WTC11 (cell line): ENCODE data around the gene GRM1. TPM values are rescaled to one million over a fixed set of nuclear protein-coding genes. Genes with fewer than 3 reads are reported as not detected.

Experiments used
- ATAC-seq: fragments of 200-7000 bp; cut with Tn5 transposase; 2 replicates; pipeline ENCODE4 v1.10.0; 2021; ENCODE audit warnings: mild to moderate bottlenecking, moderate library complexity
- CTCF ChIA-PET: fragments of 300-600 bp; sonication (Branson Sonifier 250); formaldehyde crosslinking; loops from one replicate; lab custom pipeline; 2021; ENCODE audit warnings: antibody characterized with exemption; lab: Charles Lee
- POLR2A ChIA-PET: fragments of 350-600 bp; sonication (Branson Sonifier 250); formaldehyde crosslinking; loops from one replicate; lab custom pipeline; 2021; ENCODE audit warnings: antibody characterized with exemption; lab: Charles Lee
- DNase-seq: peaks from one replicate; pipeline ENCODE4 v3.0.0; 2021; ENCODE audit warnings: low spot score
- H3K27ac Mint-ChIP-seq: 2 replicates; pipeline ENCODE4 v1.8.0; 2021; ENCODE audit warnings: mixed read lengths
- H3K27me3 Mint-ChIP-seq: 2 replicates; pipeline ENCODE4 v1.8.0; 2021; ENCODE audit warnings: low read depth, mild to moderate bottlenecking, moderate library complexity, mixed read lengths
- H3K36me3 Mint-ChIP-seq: 2 replicates; pipeline ENCODE4 v1.8.0; 2021; ENCODE audit warnings: mixed read lengths
- H3K4me1 Mint-ChIP-seq: 2 replicates; pipeline ENCODE4 v1.8.0; 2022; ENCODE audit warnings: mixed read lengths
- H3K4me3 Mint-ChIP-seq: 2 replicates; pipeline ENCODE4 v1.8.0; 2021; ENCODE audit warnings: mild to moderate bottlenecking, moderate library complexity, mixed read lengths
- H3K9me3 Mint-ChIP-seq: 2 replicates; pipeline ENCODE4 v1.8.0; 2021; ENCODE audit warnings: mixed read lengths
- ELF4 ChIP-seq: sonication (generic); formaldehyde crosslinking; IDR thresholded peaks from 2 replicates; pipeline ENCODE4 v1.8.1; 2022; ENCODE audit warnings: low read depth, mild to moderate bottlenecking, moderate library complexity, missing genetic modification reagents
- GABPB1 ChIP-seq: sonication (generic); formaldehyde crosslinking; IDR thresholded peaks from 2 replicates; pipeline ENCODE4 v1.8.1; 2023; ENCODE audit warnings: mild to moderate bottlenecking, missing genetic modification reagents
- JUN ChIP-seq: sonication (generic); formaldehyde crosslinking; IDR thresholded peaks from 2 replicates; pipeline ENCODE4 v1.8.0; 2023; ENCODE audit warnings: mild to moderate bottlenecking, missing genetic modification reagents
- KAT7 ChIP-seq: sonication (generic); formaldehyde crosslinking; IDR thresholded peaks from 2 replicates; pipeline ENCODE4 v1.8.1; 2023; ENCODE audit warnings: missing genetic modification reagents, mild to moderate bottlenecking, borderline replicate concordance
- MYBL2 ChIP-seq: sonication (generic); formaldehyde crosslinking; IDR thresholded peaks from 2 replicates; pipeline ENCODE4 v1.8.1; 2023; ENCODE audit warnings: mild to moderate bottlenecking, moderate library complexity, missing genetic modification reagents
- NFE2L1 ChIP-seq: sonication (generic); formaldehyde crosslinking; IDR thresholded peaks from 2 replicates; pipeline ENCODE4 v1.8.1; 2023; ENCODE audit warnings: missing genetic modification reagents
- RORB ChIP-seq: fragments of 250-450 bp; sonication (Bioruptor Pico); IDR thresholded peaks from 2 replicates; pipeline ENCODE4 v1.9.0; 2021; ENCODE audit warnings: mild to moderate bottlenecking
- SMAD3 ChIP-seq: sonication (generic); formaldehyde crosslinking; IDR thresholded peaks from 2 replicates; pipeline ENCODE4 v1.8.0; 2022; ENCODE audit warnings: missing genetic modification reagents, mild to moderate bottlenecking, borderline replicate concordance
- TEAD4 ChIP-seq: sonication (generic); formaldehyde crosslinking; IDR thresholded peaks from 2 replicates; pipeline ENCODE4 v1.8.0; 2022; ENCODE audit warnings: mild to moderate bottlenecking, missing genetic modification reagents
- ZBTB21 ChIP-seq: sonication (generic); formaldehyde crosslinking; IDR thresholded peaks from 2 replicates; pipeline ENCODE4 v1.8.1; 2023; ENCODE audit warnings: mild to moderate bottlenecking, missing genetic modification reagents, borderline replicate concordance
- ZNF232 ChIP-seq: sonication (generic); formaldehyde crosslinking; IDR thresholded peaks from 2 replicates; pipeline ENCODE4 v1.8.0; 2022; ENCODE audit warnings: mild to moderate bottlenecking, missing genetic modification reagents
- ZNF263 ChIP-seq: sonication (generic); formaldehyde crosslinking; IDR thresholded peaks from 2 replicates; pipeline ENCODE4 v1.8.1; 2022; ENCODE audit warnings: low read depth, mild to moderate bottlenecking, moderate library complexity, missing genetic modification reagents
- total RNA-seq: library from RNA; stranded (reverse); gene quantifications from 3 replicates; pipeline ENCODE4 v1.2.3, GENCODE V29; 2021
- TF ChIP-seq, protein P1 (sequence below): sonication (generic); formaldehyde crosslinking; IDR thresholded peaks from 2 replicates; pipeline ENCODE4 v1.8.1; 2023; ENCODE audit warnings: mild to moderate bottlenecking, missing genetic modification reagents
- TF ChIP-seq, protein P2 (sequence below): fragments of 250-450 bp; sonication (Bioruptor Pico); IDR thresholded peaks from 2 replicates; pipeline ENCODE4 v1.9.0; 2021; ENCODE audit warnings: moderate library complexity, mild to moderate bottlenecking, inconsistent platforms, borderline replicate concordance
- TF ChIP-seq, protein P3 (sequence below): sonication (generic); formaldehyde crosslinking; IDR thresholded peaks from 2 replicates; pipeline ENCODE4 v1.8.1; 2022; ENCODE audit warnings: low read depth, missing genetic modification reagents, borderline replicate concordance
- TF ChIP-seq, protein P4 (sequence below): fragments of 250-450 bp; sonication (Bioruptor Pico); IDR thresholded peaks from 2 replicates; pipeline ENCODE4 v1.8.0; 2021; ENCODE audit warnings: mild to moderate bottlenecking
- TF ChIP-seq, protein P5 (sequence below): sonication (generic); formaldehyde crosslinking; IDR thresholded peaks from 2 replicates; pipeline ENCODE4 v1.8.1; 2023; ENCODE audit warnings: mild to moderate bottlenecking, missing genetic modification reagents
- TF ChIP-seq, protein P6 (sequence below): fragments of 200-600 bp; IDR thresholded peaks from 2 replicates; pipeline ENCODE4 v1.8.0; 2022; ENCODE audit warnings: antibody characterized with exemption
- TF ChIP-seq, protein P7 (sequence below): sonication (generic); formaldehyde crosslinking; IDR thresholded peaks from 2 replicates; pipeline ENCODE4 v1.8.1; 2023; ENCODE audit warnings: mild to moderate bottlenecking, moderate library complexity, missing genetic modification reagents
- TF ChIP-seq, protein P8 (sequence below): fragments of 250-450 bp; sonication (Bioruptor Pico); IDR thresholded peaks from 2 replicates; pipeline ENCODE4 v1.9.0; 2021; ENCODE audit warnings: mild to moderate bottlenecking, borderline replicate concordance

Gene GRM1
- total RNA-seq, 1 experiment from 2014 or later = 0.46 TPM

DNA sequence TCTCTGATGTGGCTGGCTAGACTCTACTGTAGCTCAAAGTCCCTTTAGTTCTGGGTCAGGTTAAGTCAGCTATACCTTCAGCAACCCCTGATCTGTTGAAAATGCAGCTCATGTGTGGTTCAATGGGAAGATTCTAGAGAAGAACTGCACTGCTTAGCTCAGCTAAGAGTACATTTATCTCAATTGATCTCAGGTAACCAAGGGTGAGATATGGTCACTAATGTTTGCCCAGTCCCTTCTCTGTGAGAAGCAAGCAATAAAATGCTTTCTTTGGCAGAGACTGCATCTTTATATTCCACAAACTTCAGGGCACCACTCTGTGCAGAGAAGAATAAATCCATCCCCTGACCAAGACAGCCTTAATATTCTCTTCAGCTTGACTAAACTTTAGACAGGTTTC lies 274.1 kb downstream of the GRM1 start (continued):
- TF ChIP-seq JUN (CRISPR knock-in tag) (no peak), MYBL2 (CRISPR knock-in tag) (no peak), GABPB1 (no peak), ZBTB21 (CRISPR knock-in tag) (no peak), ELF4 (CRISPR knock-in tag) (no peak), ZNF232 (CRISPR knock-in tag) (no peak), SMAD3 (CRISPR knock-in tag) (no peak), NFE2L1 (CRISPR knock-in tag) (no peak)
- TF ChIP-seq, protein P1, sequence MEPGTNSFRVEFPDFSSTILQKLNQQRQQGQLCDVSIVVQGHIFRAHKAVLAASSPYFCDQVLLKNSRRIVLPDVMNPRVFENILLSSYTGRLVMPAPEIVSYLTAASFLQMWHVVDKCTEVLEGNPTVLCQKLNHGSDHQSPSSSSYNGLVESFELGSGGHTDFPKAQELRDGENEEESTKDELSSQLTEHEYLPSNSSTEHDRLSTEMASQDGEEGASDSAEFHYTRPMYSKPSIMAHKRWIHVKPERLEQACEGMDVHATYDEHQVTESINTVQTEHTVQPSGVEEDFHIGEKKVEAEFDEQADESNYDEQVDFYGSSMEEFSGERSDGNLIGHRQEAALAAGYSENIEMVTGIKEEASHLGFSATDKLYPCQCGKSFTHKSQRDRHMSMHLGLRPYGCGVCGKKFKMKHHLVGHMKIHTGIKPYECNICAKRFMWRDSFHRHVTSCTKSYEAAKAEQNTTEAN (CRISPR knock-in tag) = no peak
- TF ChIP-seq, protein P2, sequence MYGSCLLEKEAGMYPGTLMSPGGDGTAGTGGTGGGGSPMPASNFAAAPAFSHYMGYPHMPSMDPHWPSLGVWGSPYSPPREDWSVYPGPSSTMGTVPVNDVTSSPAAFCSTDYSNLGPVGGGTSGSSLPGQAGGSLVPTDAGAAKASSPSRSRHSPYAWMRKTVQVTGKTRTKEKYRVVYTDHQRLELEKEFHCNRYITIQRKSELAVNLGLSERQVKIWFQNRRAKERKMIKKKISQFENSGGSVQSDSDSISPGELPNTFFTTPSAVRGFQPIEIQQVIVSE = no peak

DNA sequence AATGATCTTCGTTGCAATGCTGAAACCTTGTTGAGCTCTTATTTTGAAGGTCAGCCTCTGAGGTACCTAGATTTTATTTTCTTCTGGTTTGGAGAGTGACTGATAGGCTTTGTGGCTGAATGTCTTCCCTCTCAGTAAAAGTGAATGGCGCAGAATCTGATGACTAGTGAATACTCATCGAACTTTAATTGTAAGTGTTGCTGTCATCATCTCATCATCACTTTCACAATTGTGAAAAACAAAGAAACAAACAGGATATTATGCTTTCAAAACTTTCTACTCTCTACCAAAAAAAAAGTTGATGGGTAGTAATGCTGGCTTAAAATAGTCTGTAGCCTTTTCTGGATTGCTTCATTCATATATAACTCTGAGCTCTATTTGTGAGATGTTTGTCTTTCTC lies 275.3 kb downstream of the GRM1 start:
- Mint-ChIP-seq H3K27ac (no peak overlapping the region), H3K4me1 (peaks cover 11% of the 10 kb centered on the region), H3K4me3 (no peak overlapping the region), H3K36me3 (no peaks in the 10 kb centered on the region), H3K27me3 (no peaks in the 10 kb centered on the region), H3K9me3 (no peaks in the 10 kb centered on the region)
- ATAC-seq (no peak), DNase-seq (no peak)
- CTCF ChIA-PET = no interaction called here
- POLR2A ChIA-PET = no interaction called here
- TF ChIP-seq TEAD4 (no peak), SMAD3 (CRISPR knock-in tag) (no peak)
- TF ChIP-seq, protein P3, sequence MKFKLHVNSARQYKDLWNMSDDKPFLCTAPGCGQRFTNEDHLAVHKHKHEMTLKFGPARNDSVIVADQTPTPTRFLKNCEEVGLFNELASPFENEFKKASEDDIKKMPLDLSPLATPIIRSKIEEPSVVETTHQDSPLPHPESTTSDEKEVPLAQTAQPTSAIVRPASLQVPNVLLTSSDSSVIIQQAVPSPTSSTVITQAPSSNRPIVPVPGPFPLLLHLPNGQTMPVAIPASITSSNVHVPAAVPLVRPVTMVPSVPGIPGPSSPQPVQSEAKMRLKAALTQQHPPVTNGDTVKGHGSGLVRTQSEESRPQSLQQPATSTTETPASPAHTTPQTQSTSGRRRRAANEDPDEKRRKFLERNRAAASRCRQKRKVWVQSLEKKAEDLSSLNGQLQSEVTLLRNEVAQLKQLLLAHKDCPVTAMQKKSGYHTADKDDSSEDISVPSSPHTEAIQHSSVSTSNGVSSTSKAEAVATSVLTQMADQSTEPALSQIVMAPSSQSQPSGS (CRISPR knock-in tag) = no peak

DNA sequence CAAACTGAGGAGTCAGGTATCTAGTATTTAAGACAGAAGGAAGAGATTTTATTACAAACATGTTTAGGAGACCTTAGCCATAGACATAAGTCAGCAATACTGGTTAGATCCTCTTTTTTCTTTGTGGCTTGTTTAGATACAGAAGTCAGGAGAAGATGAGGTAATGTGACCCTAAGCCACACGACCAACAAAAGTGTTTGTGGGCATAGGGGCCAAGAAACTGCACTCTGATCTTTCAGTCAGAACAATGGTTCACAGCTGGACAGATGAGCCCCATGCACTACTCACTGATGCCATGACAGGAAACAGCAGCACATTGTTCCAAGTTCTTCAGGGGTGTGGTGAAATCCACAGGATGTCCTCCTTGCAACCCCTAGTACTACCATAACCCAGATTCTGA lies 276.2 kb downstream of the GRM1 start:
- Mint-ChIP-seq H3K27ac (no peak overlapping the region), H3K4me3 (no peak overlapping the region), H3K36me3 (no peaks in the 10 kb centered on the region), H3K9me3 (no peaks in the 10 kb centered on the region), H3K4me1 (peaks cover 11% of the 10 kb centered on the region), H3K27me3 (no peaks in the 10 kb centered on the region)
- no peak for ATAC-seq
- ChIA-PET CTCF (no interaction called here), POLR2A (no interaction called here)
- no peak for DNase-seq
- TF ChIP-seq ZNF232 (CRISPR knock-in tag) = no peak
- TF ChIP-seq, protein P4, sequence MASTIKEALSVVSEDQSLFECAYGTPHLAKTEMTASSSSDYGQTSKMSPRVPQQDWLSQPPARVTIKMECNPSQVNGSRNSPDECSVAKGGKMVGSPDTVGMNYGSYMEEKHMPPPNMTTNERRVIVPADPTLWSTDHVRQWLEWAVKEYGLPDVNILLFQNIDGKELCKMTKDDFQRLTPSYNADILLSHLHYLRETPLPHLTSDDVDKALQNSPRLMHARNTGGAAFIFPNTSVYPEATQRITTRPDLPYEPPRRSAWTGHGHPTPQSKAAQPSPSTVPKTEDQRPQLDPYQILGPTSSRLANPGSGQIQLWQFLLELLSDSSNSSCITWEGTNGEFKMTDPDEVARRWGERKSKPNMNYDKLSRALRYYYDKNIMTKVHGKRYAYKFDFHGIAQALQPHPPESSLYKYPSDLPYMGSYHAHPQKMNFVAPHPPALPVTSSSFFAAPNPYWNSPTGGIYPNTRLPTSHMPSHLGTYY = no peak
- TF ChIP-seq, protein P5, sequence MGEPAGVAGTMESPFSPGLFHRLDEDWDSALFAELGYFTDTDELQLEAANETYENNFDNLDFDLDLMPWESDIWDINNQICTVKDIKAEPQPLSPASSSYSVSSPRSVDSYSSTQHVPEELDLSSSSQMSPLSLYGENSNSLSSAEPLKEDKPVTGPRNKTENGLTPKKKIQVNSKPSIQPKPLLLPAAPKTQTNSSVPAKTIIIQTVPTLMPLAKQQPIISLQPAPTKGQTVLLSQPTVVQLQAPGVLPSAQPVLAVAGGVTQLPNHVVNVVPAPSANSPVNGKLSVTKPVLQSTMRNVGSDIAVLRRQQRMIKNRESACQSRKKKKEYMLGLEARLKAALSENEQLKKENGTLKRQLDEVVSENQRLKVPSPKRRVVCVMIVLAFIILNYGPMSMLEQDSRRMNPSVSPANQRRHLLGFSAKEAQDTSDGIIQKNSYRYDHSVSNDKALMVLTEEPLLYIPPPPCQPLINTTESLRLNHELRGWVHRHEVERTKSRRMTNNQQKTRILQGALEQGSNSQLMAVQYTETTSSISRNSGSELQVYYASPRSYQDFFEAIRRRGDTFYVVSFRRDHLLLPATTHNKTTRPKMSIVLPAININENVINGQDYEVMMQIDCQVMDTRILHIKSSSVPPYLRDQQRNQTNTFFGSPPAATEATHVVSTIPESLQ (CRISPR knock-in tag) = no peak
- TF ChIP-seq, protein P6, sequence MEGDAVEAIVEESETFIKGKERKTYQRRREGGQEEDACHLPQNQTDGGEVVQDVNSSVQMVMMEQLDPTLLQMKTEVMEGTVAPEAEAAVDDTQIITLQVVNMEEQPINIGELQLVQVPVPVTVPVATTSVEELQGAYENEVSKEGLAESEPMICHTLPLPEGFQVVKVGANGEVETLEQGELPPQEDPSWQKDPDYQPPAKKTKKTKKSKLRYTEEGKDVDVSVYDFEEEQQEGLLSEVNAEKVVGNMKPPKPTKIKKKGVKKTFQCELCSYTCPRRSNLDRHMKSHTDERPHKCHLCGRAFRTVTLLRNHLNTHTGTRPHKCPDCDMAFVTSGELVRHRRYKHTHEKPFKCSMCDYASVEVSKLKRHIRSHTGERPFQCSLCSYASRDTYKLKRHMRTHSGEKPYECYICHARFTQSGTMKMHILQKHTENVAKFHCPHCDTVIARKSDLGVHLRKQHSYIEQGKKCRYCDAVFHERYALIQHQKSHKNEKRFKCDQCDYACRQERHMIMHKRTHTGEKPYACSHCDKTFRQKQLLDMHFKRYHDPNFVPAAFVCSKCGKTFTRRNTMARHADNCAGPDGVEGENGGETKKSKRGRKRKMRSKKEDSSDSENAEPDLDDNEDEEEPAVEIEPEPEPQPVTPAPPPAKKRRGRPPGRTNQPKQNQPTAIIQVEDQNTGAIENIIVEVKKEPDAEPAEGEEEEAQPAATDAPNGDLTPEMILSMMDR = no peak
- TF ChIP-seq, protein P7, sequence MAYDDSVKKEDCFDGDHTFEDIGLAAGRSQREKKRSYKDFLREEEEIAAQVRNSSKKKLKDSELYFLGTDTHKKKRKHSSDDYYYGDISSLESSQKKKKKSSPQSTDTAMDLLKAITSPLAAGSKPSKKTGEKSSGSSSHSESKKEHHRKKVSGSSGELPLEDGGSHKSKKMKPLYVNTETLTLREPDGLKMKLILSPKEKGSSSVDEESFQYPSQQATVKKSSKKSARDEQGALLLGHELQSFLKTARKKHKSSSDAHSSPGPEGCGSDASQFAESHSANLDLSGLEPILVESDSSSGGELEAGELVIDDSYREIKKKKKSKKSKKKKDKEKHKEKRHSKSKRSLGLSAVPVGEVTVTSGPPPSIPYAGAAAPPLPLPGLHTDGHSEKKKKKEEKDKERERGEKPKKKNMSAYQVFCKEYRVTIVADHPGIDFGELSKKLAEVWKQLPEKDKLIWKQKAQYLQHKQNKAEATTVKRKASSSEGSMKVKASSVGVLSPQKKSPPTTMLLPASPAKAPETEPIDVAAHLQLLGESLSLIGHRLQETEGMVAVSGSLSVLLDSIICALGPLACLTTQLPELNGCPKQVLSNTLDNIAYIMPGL (CRISPR knock-in tag) = no peak
- TF ChIP-seq KAT7 (CRISPR knock-in tag) = no peak
- TF ChIP-seq ZNF263 (CRISPR knock-in tag) = no peak
- TF ChIP-seq RORB (CRISPR knock-in tag) = no peak
- TF ChIP-seq, protein P8, sequence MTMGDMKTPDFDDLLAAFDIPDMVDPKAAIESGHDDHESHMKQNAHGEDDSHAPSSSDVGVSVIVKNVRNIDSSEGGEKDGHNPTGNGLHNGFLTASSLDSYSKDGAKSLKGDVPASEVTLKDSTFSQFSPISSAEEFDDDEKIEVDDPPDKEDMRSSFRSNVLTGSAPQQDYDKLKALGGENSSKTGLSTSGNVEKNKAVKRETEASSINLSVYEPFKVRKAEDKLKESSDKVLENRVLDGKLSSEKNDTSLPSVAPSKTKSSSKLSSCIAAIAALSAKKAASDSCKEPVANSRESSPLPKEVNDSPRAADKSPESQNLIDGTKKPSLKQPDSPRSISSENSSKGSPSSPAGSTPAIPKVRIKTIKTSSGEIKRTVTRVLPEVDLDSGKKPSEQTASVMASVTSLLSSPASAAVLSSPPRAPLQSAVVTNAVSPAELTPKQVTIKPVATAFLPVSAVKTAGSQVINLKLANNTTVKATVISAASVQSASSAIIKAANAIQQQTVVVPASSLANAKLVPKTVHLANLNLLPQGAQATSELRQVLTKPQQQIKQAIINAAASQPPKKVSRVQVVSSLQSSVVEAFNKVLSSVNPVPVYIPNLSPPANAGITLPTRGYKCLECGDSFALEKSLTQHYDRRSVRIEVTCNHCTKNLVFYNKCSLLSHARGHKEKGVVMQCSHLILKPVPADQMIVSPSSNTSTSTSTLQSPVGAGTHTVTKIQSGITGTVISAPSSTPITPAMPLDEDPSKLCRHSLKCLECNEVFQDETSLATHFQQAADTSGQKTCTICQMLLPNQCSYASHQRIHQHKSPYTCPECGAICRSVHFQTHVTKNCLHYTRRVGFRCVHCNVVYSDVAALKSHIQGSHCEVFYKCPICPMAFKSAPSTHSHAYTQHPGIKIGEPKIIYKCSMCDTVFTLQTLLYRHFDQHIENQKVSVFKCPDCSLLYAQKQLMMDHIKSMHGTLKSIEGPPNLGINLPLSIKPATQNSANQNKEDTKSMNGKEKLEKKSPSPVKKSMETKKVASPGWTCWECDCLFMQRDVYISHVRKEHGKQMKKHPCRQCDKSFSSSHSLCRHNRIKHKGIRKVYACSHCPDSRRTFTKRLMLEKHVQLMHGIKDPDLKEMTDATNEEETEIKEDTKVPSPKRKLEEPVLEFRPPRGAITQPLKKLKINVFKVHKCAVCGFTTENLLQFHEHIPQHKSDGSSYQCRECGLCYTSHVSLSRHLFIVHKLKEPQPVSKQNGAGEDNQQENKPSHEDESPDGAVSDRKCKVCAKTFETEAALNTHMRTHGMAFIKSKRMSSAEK = no peak
